GM18511 (cell line): ENCODE results near the gene RNF186.
"Not testable (repeated sequence)": the region's sequence is repeated elsewhere in the genome, so short reads cannot be mapped to it uniquely, and the experiment has no call there.

Source experiments
- ATAC-seq: cut with Tn5 transposase; IDR thresholded peaks from one replicate; pipeline ENCODE4 v1.9.1; 2021; ENCODE audit warnings: mild to moderate bottlenecking, moderate library complexity; ENCODE audit not compliant: unreplicated experiment

Gene RNF186

DNA sequence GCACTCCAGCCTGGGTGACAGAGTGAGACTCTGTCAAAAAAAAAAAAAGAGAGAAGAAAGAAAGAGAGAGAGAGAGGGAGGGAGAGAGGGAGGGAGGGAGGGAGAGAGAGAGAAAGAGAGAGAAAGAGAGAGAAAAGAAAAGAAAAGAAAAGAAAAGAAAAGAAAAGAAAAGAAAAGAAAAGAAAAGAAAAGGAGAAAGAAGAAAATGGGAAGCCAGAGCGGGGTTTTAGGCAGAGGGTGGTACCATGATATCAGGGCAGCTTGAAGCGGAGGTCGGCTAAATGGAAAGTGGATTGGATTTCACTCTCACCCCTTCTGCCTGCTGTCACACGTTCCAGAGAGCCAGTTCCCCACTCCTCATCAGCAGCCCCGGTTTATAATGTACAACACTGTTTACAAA lies 17.3 kb downstream of the RNF186 start:
- no peak for ATAC-seq

DNA sequence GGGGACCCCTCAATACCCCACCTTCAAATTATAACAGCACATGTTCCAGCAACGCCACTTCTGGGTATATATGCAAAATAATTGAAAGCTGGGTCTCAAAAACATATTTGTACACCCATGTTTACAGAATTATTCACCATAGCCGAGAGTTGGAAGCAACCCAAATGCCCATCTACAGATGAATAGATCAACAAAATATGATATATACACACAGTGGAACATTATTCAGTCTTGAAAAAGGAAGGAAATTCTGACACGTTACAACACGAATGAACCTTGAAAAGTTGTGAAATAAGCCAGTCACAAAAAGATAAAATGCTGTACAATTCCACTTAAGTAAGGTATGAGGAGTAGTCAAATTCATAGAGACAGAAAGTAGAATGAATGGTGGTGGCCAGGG lies 20.5 kb downstream of the RNF186 start:
- ATAC-seq = no peak

- ATAC-seq = no peak
These were observed 21.6 kb downstream of the RNF186 start for GRCh38 chr1:19793360-19794046.

DNA sequence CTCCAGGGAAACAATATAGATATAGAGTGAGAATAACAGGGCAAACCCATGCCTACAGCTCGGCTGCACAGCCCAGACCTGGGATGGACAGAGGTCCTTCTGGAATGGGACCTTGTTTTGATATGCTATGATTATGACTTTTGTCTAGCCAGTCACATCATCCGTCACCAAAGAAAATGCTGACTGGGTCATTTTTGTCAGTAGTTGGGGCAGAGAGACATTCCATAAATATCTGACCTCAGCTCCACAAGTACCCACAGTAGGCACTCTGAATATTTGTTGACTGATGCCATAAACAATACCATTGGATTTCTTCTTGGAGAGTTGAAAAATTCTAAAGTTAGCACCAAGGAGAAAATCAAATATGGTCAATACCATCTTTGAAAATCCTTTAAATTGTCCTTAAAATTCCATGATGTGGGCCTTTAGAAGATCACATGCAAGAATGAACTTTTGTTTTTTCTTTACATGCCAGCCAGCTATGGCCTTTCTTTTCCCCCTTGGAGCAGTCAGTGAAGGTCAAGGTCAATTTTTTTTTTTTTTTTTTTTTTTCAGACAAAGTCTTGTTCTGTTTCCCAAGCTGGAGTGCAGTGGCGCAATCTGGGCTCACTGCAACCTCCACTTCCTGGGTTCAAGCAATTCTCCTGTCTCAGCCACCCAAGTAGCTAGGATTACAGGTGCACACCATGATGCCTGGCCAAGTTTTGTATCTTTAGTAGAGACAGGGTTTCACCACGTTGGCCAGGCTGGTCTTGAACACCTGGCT lies 22.7 kb downstream of the RNF186 start:
- ATAC-seq = no peak

DNA sequence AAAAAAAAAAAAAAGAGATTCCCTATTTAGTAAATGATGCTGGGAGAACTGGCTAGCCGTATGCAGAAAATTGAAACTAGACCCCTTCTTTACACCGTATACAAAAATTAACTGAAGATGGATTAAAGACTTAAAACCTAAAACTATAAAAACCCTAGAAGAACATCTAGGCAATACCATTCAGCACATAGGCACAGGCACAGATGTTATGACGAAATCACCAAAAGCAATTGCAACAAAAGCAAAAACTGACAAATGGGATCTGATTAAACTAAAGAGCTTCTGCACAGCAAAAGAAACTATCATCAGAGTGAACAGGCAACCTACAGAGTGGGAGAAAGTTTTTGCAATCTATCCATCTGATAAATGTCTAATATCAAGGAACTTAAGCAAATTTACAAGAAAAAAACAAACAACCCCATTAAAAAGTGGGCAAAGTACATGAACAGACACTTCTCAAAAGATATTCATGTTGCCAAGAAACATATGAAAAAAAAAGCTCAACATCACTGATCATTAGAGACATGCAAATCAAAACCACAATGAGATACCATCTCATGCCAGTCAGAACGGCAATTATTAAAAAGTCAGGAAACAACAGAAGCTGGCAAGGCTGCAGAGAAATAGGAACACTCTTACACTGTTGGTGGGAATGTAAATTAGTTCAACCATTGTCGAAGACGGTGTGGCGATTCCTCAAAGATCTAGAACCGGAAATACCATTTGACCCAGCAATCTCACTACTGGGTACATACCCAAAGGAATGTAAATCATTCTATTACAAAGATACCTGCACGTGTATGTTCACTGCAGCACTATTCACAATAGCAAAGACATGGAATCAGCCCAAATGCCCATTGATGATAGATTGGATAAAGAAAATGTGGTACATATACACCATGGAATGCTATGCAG lies 24.8 kb downstream of the RNF186 start:
- not testable (repeated sequence) for ATAC-seq

DNA sequence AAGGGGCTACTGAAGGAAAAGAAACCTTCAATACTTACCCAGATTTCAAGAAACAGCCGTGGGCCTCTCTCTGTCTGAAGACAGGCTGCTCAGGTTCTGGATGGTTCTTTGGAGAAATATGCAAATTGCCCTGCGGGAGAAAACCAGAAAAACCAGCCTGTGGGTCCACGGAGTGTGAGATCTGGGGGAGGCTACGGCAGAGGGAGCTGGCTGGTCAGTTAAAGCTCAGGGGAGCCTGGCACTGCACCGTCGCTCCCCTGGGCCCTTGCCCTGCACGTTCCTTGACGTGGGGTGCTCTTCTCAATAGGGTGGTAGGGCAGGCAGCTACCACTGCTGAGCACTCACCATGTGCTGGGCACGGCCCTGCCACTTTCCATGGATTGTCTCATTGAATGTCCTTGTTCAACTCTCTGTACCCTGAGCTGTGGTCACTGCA lies 28.1 kb downstream of the RNF186 start:
- no peak for ATAC-seq

DNA sequence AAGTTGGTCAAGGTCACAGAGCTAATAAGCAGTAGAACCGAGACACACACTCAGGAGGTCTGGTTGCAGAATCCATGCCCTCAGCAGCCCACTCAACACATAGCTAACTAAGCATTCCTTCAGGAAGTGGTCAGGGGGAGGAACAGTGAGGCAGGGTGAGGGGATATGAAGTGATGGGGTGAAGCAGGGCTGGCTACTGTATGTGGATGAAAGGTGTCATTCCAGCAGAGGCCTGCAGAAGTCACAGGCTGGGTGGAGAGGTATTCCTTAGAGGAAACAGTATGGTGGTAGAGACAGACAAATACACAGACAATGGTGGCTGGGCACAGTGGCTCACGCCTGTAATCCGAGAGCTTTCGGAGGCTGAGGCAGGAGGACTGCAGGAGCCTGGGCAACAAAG lies 29.4 kb downstream of the RNF186 start:
- no peak for ATAC-seq

- no peak for ATAC-seq
These were observed 34.7 kb downstream of the RNF186 start for GRCh38 chr1:19780267-19780877.

DNA sequence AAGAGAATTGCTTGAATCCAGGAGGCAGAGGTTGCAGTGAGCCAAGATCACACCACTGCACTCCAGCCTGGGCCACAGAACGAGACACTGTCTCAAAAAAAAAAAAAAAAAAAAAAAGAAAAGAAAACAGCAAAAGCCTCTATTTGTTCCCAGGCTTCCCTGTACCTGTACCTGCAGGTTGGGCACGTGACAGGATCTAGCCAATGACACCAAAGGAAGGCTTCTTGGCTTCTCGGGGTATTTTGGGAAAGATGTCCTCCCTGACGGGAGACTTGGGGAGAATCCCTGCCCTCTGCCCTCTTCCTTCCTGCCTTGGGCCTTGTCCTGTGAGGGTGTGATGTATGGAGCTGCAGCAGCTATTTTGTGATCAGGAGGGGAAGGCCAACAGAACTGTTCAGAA lies 38.1 kb downstream of the RNF186 start:
- ATAC-seq = no peak

DNA sequence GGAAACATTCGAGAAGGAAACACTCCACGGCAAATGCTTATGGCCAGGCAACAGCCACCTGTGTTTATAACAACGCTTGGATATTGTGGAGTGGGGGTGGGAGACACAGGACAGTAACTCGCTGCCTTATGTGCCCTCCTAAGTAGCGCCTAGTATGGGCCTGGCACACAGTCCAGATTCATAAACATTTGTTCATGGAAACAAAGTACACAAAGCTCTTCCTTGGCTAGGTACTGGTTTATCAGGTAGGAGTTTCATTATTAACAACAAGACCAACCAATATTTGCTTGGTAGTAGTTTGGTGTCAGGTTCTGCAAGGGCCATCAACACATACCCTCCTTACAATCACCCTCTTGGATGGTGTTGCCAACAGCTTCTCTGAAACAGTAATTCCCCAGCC lies 38.8 kb downstream of the RNF186 start:
- ATAC-seq = no peak

- no peak for ATAC-seq
These were observed 39.3 kb downstream of the RNF186 start for GRCh38 chr1:19775831-19776230.

DNA sequence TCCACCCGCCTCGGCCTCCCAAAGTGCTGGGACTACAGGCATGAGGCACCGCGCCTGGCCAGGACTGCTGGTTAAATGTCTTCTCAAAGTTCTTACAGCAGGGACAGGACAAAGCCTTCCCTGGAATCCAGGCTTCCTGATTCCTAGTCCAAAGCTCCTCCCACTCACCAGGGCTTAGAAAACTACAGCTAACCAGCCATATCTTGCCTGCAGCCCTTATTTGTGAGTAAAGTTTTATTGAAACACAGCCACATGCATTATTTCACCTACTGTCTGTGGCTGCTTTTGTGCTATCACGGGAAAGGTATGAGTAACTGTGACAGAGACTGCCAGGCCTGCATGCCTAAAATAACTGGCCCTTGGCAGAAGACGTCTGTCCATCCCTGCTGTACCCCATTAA lies 39.8 kb downstream of the RNF186 start:
- no peak for ATAC-seq

DNA sequence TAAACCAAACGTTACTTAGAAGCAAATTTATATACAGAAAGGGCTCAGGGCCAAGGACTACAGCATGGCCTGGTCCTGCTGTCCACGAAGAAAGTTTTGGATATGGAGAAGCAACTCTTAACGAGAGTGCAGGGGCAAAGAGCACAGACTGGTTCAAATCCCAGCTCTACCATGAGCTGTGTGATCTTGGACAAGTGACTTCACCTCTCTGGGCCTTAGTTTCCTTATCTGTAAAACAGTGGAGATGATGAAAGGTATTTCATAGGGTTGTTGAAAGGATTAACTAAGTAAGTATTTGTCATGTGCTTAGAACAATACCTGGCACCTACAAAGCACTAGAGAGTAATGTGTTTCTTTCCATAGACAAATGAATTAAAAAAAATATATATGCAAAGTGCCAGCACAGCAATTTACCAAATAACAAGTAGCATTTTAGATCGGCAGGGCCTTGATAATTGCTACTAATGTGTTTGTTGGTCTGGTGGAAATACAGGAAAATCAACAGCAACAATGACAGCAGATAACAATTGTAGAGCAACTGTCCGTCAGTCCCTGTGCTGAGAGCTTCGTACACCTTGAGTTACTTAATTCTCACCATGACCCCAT lies 40.8 kb downstream of the RNF186 start:
- ATAC-seq = no peak

DNA sequence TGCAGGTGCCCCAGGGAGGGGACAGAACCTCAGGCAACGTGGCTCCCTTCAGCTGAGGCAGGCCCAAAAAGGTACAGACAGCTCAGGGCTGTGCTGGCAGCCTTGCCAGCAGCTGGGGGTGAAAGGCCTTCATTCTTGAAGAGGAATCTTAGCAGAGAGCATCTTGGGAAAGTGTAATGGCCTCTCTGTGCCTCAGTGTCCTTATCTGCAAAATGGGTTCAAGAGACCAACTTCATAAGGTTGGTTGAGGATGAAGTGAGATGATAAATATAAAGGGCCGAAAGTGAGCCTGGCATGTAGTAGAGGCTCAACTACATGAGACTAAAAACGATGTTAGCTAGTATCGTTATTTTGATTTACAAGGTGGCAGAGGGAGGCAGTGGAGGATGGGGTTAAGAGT lies 41.6 kb downstream of the RNF186 start:
- no peak for ATAC-seq

DNA sequence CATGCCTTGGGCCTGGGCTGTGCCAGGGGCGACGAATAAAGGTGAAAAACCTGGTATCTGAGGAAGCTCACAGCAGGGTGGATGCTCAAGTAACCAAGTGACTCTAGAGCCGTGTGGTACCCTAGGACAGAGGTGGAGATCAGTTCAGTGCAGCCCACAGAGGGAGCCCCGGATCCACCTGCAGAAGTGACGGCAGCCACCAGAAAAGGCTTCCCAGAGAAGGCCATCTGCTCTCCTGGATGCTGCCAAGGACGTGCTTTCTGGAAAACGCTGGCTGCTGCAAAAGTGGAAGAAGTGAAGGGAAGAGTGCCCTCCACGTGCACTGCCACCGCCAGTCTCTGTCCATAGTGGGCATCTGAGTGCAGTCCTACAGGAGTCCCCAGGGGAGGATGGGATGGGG lies 43.0 kb downstream of the RNF186 start:
- ATAC-seq = no peak

DNA sequence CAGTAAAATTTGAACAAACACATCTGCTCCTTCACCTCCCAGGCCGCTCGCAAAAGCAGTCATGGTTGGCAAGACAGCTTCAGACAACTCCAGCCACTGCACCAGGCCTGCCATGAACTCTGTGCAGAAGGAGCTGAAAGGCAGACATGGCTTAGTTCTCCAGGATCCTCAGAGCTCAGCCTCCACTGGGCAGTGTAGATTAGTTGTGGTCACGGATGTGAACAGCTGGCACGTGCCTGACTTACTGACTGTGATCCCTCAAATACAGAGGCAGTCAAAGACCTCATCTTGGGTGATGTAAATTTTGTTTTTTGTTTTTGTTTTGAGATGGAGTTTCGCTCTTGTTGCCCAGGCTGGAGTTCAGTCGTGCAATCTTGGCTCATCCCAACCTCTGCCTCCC lies 43.7 kb downstream of the RNF186 start:
- ATAC-seq = no peak

DNA sequence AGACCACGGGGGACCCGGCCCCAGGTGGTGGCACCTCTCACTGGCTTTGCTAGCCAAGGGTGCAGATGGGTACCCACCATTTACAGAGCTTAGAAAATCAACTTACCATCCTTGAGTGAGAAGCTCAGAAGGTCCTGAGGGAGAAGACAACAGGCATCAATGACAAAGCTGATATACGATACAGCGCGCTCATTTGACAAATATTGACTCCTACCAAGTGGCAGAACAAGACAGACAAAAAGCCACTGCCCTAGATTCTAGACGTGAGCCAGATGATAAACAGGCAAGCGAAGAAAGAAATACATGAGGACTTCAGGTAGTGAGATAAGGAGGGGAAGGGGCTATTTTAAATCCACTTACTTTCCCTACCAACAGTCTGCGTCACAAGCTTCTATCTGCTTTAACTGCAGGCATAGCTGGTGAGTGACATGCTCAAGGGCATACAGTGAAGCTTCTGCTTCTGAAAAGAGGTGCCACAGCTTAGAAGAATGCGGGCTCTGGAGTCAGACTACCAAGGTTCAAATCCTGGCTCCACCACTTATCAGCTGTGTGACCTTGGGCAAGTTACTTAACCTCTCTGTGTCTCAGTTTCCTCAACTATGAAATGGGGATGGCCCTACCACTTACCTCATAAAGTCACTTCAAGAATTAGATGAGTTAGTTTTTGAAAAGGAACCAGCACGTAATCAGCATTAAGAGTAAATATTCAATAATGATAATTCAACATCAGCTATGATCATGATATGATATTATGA lies 44.5 kb downstream of the RNF186 start:
- ATAC-seq = no peak

DNA sequence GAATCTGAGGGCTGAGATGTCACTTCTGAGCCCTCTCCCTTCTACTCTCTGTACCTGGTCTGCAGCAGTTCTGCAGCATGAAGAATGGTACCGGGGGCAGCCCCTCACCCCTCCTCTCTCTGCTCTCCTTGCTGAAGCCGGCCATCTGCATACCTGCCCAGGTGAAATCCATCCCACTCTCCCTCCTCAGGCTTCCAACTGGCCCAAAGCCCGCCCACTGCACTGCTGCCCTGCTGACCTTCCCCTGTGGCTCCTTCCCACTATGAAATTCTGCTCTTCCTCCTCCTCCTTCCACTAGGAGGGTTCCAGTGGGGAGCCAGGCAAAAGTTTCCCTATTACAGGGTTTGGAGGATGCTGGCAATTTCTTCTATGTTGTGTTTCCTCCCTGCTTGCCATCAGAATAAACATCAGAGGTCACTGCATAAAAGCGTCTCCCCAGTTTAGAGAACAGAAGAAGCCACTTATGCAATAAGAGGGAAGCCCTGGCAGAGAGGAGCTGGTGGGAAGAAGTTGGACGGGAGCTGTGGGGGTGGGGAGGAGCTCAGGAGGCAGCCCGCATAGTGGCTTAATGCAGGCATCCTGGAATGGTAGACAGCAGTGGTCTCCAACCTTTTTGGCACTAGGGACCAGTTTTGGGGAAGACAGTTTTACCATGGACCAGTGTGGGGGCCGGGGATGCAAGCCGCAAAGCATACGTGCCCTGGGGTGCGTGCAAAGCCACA lies 45.7 kb downstream of the RNF186 start:
- no peak for ATAC-seq
